ENCODE measurements around the gene PRR18. TPM values are rescaled to one million over a fixed set of nuclear protein-coding genes. Genes with fewer than 3 reads are reported as not detected.
A peak's percentile ranks its signal among the peaks of the same experiment; 100 is the strongest.

PRR18 gene
- total and polyA plus RNA-seq, 2 of the 13 experiments (the other 11 are each of a cell fraction or from before 2014, with no cell fraction given) = 0.04 TPM

- TF ChIP-seq ZNF281 (CRISPR knock-in tag; IDR thresholded peaks at IDR 0.05; ENCODE audit: borderline replicate concordance) (no peak), ZNF136 (CRISPR knock-in tag; IDR thresholded peaks at IDR 0.05; ENCODE audit: low read depth) (0 out of 2 replicates have a peak, but pooled peaks have one; percentile 52), ZNF121 (CRISPR knock-in tag; IDR thresholded peaks at IDR 0.05) (0 out of 2 replicates have a peak, but pooled peaks have one; percentile 28), HNRNPUL1 (IDR thresholded peaks at IDR 0.05; ENCODE audit: low read depth, low read length) (no peak), ZFP90 (CRISPR knock-in tag; IDR thresholded peaks at IDR 0.05; ENCODE audit: borderline replicate concordance) (0 out of 2 replicates have a peak, but pooled peaks have one; percentile 44), CBX2 (IDR thresholded peaks at IDR 0.05; ENCODE audit: low read depth, low read length) (no peak), CBX2 (CRISPR knock-in tag; IDR thresholded peaks at IDR 0.05; ENCODE audit: low read depth) (peak; percentile 75; the same call in 1 of the 2 replicates), ZNF563 (CRISPR knock-in tag; IDR thresholded peaks at IDR 0.05) (no peak; the same call in 1 of the 2 replicates), CBX1 (IDR thresholded peaks at IDR 0.05; ENCODE audit: low read depth) (peak; percentile 18), ATF6 (CRISPR knock-in tag; conservative IDR thresholded peaks at IDR 0.05) (no peak)
- TF ChIP-seq, protein P1, sequence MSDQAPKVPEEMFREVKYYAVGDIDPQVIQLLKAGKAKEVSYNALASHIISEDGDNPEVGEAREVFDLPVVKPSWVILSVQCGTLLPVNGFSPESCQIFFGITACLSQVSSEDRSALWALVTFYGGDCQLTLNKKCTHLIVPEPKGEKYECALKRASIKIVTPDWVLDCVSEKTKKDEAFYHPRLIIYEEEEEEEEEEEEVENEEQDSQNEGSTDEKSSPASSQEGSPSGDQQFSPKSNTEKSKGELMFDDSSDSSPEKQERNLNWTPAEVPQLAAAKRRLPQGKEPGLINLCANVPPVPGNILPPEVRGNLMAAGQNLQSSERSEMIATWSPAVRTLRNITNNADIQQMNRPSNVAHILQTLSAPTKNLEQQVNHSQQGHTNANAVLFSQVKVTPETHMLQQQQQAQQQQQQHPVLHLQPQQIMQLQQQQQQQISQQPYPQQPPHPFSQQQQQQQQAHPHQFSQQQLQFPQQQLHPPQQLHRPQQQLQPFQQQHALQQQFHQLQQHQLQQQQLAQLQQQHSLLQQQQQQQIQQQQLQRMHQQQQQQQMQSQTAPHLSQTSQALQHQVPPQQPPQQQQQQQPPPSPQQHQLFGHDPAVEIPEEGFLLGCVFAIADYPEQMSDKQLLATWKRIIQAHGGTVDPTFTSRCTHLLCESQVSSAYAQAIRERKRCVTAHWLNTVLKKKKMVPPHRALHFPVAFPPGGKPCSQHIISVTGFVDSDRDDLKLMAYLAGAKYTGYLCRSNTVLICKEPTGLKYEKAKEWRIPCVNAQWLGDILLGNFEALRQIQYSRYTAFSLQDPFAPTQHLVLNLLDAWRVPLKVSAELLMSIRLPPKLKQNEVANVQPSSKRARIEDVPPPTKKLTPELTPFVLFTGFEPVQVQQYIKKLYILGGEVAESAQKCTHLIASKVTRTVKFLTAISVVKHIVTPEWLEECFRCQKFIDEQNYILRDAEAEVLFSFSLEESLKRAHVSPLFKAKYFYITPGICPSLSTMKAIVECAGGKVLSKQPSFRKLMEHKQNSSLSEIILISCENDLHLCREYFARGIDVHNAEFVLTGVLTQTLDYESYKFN (CRISPR knock-in tag; conservative IDR thresholded peaks at IDR 0.05) = peak; percentile 26; the same call in 1 of the 2 replicates
- TF ChIP-seq, protein P2, sequence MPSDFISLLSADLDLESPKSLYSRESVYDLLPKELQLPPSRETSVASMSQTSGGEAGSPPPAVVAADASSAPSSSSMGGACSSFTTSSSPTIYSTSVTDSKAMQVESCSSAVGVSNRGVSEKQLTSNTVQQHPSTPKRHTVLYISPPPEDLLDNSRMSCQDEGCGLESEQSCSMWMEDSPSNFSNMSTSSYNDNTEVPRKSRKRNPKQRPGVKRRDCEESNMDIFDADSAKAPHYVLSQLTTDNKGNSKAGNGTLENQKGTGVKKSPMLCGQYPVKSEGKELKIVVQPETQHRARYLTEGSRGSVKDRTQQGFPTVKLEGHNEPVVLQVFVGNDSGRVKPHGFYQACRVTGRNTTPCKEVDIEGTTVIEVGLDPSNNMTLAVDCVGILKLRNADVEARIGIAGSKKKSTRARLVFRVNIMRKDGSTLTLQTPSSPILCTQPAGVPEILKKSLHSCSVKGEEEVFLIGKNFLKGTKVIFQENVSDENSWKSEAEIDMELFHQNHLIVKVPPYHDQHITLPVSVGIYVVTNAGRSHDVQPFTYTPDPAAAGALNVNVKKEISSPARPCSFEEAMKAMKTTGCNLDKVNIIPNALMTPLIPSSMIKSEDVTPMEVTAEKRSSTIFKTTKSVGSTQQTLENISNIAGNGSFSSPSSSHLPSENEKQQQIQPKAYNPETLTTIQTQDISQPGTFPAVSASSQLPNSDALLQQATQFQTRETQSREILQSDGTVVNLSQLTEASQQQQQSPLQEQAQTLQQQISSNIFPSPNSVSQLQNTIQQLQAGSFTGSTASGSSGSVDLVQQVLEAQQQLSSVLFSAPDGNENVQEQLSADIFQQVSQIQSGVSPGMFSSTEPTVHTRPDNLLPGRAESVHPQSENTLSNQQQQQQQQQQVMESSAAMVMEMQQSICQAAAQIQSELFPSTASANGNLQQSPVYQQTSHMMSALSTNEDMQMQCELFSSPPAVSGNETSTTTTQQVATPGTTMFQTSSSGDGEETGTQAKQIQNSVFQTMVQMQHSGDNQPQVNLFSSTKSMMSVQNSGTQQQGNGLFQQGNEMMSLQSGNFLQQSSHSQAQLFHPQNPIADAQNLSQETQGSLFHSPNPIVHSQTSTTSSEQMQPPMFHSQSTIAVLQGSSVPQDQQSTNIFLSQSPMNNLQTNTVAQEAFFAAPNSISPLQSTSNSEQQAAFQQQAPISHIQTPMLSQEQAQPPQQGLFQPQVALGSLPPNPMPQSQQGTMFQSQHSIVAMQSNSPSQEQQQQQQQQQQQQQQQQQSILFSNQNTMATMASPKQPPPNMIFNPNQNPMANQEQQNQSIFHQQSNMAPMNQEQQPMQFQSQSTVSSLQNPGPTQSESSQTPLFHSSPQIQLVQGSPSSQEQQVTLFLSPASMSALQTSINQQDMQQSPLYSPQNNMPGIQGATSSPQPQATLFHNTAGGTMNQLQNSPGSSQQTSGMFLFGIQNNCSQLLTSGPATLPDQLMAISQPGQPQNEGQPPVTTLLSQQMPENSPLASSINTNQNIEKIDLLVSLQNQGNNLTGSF (CRISPR knock-in tag; IDR thresholded peaks at IDR 0.05) = peak; percentile 23; the same call in 1 of the 2 replicates
- TF ChIP-seq, protein P3, sequence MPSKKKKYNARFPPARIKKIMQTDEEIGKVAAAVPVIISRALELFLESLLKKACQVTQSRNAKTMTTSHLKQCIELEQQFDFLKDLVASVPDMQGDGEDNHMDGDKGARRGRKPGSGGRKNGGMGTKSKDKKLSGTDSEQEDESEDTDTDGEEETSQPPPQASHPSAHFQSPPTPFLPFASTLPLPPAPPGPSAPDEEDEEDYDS (CRISPR knock-in tag; IDR thresholded peaks at IDR 0.05) = no peak
Observed at GRCh38 chr6:166308033-166308768, at the start of gene PRR18 (continued).

Measured in HepG2 (cell line).